Prostate gland (tissue), 2 donors: ENCODE measurements around the gene ANKRD44.

Experiments
- CTCF ChIP-seq, 4 experiments: fragments of 200-600 bp in 2 of 4; fragments of 450-650 bp in 2 of 4; sonication (generic) in 2 of 4; IDR thresholded peaks; 1 replicate in 3 of 4; 2 replicates in 1 of 4; pipeline ENCODE4 v1.5.1; 2016 to 2019; ENCODE audit warnings: antibody characterized with exemption in 4 of 4, mild to moderate bottlenecking in 2 of 4, moderate library complexity in 2 of 4
- POLR2A ChIP-seq: fragments of 450-650 bp; IDR thresholded peaks from one replicate; pipeline ENCODE4 v1.6.1; 2016; ENCODE audit warnings: antibody characterized with exemption, mild to moderate bottlenecking

- TF ChIP-seq CTCF (IDR thresholded peaks at IDR 0.05) (no peak), POLR2A (no peak)
Observed at GRCh38 chr2:197278799-197279763, 31.5 kb downstream of the ANKRD44 start.
